Stimulated activated CD4-positive, alpha-beta T cell treated with anti-CD3 and anti-CD28 coated beads, Interleukin-1b, Interleukin-23, amount 100 ng/mL, for 4 hours (primary cell): ENCODE data around the gene MLEC.

Source experiments
- DNase-seq, 2 donors: peaks; one replicate each; pipeline ENCODE4 v3.0.0-alpha.2; 2020; ENCODE audit warnings: low read depth in 2 of 2

MLEC gene

DNA sequence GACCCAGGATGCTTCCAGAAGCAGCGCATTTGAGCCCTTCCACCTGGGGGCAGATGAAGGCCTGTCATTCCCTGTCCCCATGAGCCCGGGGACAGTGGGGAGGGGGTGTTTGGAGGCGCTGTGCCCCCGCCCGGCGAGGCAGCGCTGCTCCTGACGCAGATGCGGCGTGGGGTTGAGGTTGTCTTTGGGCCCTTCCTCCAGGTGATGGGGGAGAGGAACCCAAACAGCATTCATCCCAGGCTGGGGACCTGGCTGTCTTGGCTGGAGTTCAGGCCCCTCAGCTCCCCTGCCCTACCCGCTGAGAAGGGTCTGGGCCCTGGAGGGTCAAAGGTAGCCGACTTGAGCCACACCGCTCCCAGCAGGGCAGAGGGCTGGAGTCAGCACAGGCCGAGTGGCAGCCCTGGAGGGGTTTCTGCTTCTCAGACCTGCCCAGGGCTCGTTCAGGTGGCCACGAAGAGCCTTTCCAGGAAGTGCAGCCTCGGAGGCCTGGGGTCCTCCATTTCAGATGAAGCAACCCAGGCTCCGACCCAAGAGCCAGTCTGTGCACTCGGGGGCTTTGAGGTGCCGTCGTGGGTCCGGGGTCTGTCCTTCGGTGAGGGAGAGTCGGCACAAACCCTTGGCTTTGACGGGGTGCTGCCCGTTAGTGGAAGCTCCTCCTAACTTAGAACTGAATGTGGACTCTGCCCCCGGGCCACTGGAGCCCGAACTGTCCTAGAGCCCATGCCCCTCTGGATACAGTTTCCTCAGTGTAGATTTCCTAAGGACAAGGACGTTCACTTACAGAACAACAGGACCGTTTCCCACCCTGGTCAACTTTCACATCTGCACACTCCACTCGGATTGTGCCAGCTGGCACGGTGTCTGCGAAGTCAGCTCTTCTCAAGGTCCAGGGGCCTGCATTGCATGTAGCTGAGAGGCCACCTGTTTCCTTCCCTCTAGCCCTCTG, 54.8 kb downstream of the MLEC start:
- no peak for DNase-seq

- DNase-seq, result no peak
Observed at GRCh38 chr12:120744922-120745493, 58.1 kb downstream of the MLEC start.

DNA sequence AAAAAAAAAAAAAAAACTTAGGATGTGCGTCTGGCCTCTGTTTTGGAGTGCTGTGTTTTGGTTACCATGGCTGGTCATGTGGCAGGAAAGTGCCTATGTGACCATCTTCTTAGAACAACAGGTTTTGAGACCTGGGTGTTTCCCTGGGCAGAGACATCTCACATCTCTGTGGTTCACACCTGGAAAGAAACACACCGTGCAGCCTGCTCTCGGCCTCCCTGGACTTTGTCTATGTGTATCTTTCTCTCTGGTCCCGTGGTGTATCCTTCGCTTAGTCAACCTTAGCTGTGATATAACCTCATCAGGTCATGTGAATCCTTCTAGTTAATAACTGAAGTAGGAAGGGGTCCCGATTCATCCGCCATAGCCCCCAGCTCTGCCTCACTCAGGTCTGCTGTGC, 61.3 kb downstream of the MLEC start:
- DNase-seq, result no peak

- no peak for DNase-seq
Observed at GRCh38 chr12:120749256-120749655, 62.3 kb downstream of the MLEC start.

DNA sequence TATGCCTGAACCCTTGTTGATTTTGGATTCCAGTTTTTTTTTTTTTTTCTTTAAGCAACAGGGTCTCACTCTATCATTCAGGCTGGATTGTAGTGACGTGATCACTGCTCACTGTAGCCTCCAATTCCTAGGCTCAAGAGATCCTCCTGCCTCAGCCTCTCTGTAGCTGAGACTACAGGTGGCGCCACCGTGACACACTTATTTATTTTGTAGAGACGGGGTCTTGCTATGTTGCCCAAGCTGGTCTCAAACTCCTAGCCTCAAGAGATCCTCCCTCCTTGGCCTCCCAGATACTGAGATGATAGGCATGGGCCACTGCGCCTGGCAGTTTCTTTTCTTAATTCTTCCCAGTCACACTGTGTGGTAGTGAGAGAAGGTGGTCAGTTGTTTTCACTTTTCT, 63.9 kb downstream of the MLEC start:
- DNase-seq, result no peak

GRCh38 chr12:120751389-120751788, 64.4 kb downstream of the MLEC start:
- DNase-seq, result no peak
